ENCODE data around the gene SHISA7. TPM values are rescaled to one million over a fixed set of nuclear protein-coding genes. Genes with fewer than 3 reads are reported as not detected.

SHISA7 gene
- total and polyA plus RNA-seq, 2 of the 4 experiments (the other 2 are of a cell fraction) = not detected

DNA sequence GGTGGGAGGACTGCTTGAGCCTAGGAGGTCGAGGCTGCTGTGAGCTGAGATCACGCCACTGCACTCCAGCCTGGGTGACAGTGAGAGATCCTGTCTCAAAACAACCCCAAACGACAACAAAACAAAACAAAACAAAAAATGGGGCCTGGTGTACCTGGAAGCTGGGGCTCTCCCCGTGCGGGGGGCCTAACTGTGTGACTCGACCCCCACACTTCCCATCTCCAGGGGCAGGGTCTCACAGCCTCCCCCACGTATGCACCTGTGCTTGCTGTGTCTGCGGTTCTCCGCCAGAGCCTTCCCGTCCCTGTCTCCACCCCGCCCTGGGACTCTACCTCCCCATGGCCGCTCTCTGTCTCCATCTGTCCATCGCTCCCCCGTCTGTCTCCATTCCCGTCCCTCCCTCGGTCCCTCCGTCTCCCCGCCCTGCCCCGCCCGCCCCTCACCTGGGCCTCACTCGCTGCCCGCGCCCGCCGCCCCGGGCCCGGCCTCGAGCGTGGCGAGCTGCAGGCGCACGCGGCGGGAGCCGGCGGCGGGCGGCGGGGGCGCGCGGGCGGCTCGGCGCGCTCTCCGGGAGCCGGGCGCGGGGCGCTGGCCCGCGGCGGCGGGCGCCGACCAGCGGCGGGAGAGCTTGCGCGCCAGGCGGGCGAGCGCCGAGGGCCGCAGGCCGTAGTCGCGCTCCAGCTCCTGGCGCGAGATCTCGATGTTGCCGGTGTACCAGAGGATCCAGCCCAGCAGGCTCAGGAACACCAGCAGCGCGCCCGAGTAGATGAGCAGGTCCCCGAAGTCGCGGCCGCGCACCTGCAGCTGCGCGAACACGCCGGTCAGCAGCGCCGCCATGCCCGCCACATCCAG lies 59.6 kb downstream of the SHISA7 start:
- peak overlapping the region; percentile 86 for H3K9ac ChIP-seq (ENCODE audit: low read depth, low read length)
- H4K20me1 ChIP-seq (ENCODE audit: insufficient read depth, low read length) = peaks cover 28% of the 10 kb centered on the region
- peak overlapping the region; percentile 84 for H3K27ac ChIP-seq (ENCODE audit: insufficient read depth, low read length)
- peak overlapping the region; percentile 93 for H3K4me2 ChIP-seq (ENCODE audit: low read depth, low read length)
- POLR2A ChIA-PET (ENCODE audit: unreplicated experiment) = interaction anchor here (0.5 to 0.9 kb wide), 3 partner anchors 14 to 242 kb away, joined by 4 to 11 read pairs (median 4); no protein-coding TSS in a partner anchor
- H4K91ac ChIP-seq (ENCODE audit: insufficient read depth, low read depth, low read length) = peak overlapping the region; percentile 60; the same call in 1 of the 2 replicates
- CTCF ChIA-PET = interaction anchor here (0.6 to 1.2 kb wide), 5 partner anchors 44 to 242 kb away, joined by 3 to 7 read pairs (median 4); partner anchors contain the start of gene KMT5C
- H4K5ac ChIP-seq (ENCODE audit: low read depth, low read length) = peak overlapping the region; percentile 81; the same call in 1 of the 2 replicates
- TF ChIP-seq POLR2A (IDR thresholded peaks at IDR 0.05; ENCODE audit: low read depth, low read length) = 0 out of 2 replicates have a peak, but pooled peaks have one; percentile 24
- no peak for TF ChIP-seq FOS (IDR thresholded peaks at IDR 0.05; ENCODE audit: low read depth, low read length)
- no peak for TF ChIP-seq MAZ (IDR thresholded peaks at IDR 0.05; ENCODE audit: borderline replicate concordance, low read depth, low read length)
- peak; percentile 37 for TF ChIP-seq SMC3 (IDR thresholded peaks at IDR 0.05; ENCODE audit: low read depth, low read length)
- no peak; the same call in 1 of the 2 replicates for TF ChIP-seq MXI1 (IDR thresholded peaks at IDR 0.05; ENCODE audit: borderline replicate concordance, low read depth, low read length)
- TF ChIP-seq, protein P1, sequence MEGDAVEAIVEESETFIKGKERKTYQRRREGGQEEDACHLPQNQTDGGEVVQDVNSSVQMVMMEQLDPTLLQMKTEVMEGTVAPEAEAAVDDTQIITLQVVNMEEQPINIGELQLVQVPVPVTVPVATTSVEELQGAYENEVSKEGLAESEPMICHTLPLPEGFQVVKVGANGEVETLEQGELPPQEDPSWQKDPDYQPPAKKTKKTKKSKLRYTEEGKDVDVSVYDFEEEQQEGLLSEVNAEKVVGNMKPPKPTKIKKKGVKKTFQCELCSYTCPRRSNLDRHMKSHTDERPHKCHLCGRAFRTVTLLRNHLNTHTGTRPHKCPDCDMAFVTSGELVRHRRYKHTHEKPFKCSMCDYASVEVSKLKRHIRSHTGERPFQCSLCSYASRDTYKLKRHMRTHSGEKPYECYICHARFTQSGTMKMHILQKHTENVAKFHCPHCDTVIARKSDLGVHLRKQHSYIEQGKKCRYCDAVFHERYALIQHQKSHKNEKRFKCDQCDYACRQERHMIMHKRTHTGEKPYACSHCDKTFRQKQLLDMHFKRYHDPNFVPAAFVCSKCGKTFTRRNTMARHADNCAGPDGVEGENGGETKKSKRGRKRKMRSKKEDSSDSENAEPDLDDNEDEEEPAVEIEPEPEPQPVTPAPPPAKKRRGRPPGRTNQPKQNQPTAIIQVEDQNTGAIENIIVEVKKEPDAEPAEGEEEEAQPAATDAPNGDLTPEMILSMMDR (conservative IDR thresholded peaks at IDR 0.05; ENCODE audit: low read depth, low read length) = peak; percentile 54
- peak; percentile 51 for TF ChIP-seq RAD21 (IDR thresholded peaks at IDR 0.05; ENCODE audit: low read length)
- H2BK20ac ChIP-seq (ENCODE audit: low read depth, low read length) = no peak overlapping the region
- H3K79me1 ChIP-seq (ENCODE audit: low read depth in 1 of 2, low read length in 2 of 2) = peaks cover 14 to 31% of the 10 kb centered on the region in 2 experiments; a peak in 3 of 4 replicates
- peak overlapping the region; percentile 44 for H3K4ac ChIP-seq (ENCODE audit: low read depth, low read length)
- H3K14ac ChIP-seq (replicated peaks; ENCODE audit: low read depth, low read length) = 0 out of 2 replicates have a peak overlapping the region, but pooled peaks have one; percentile 22
- H3K36me3 ChIP-seq (ENCODE audit: control insufficient read depth, insufficient read depth, low read length) = peaks cover 21% of the 10 kb centered on the region
- H2AFZ ChIP-seq (replicated peaks; ENCODE audit: low read length, poor library complexity) = peak overlapping the region; percentile 90
- no TSS peak for BruUV-seq (replicated peaks)
- no peaks in the 10 kb centered on the region for H3K27me3 ChIP-seq (ENCODE audit: control insufficient read depth, insufficient read depth, low read length)
- H2AK9ac ChIP-seq (replicated peaks; ENCODE audit: low read depth, low read length, poor library complexity) = peak overlapping the region; percentile 29
- peak overlapping the region; percentile 54; the same call in 1 of the 2 replicates for H3K18ac ChIP-seq (ENCODE audit: low read depth, low read length)
- dilution Hi-C loops (cut with HindIII; ENCODE audit: low sequenced_read_pairs, unreplicated experiment) = no loop called here
- H2BK15ac ChIP-seq (ENCODE audit: low read depth, low read length) = peak overlapping the region; percentile 9; the same call in 1 of the 3 replicates
- ATAC-seq (ENCODE audit: low read depth) = peak; percentile 43
- H3K9me3 ChIP-seq (ENCODE audit: control insufficient read depth, insufficient read depth, low read length) = no peaks in the 10 kb centered on the region
- in situ Hi-C loops (cut with MboI; ENCODE audit: low sequenced_read_pairs) = loop anchor here (10.0 kb wide), 1 partner anchor 89 kb away; no protein-coding TSS in a partner anchor
- H2BK5ac ChIP-seq (ENCODE audit: low read depth, low read length, poor library complexity, severe bottlenecking) = peak overlapping the region; percentile 69
- peak overlapping the region; percentile 70; the same call in 1 of the 2 replicates for H3K23ac ChIP-seq (ENCODE audit: low read depth, low read length)
- intact Hi-C loops (cut with micrococcal nuclease) = no loop called here
- H3K4me1 ChIP-seq (ENCODE audit: control insufficient read depth, insufficient read depth, low read length) = peaks cover 26% of the 10 kb centered on the region
- peaks cover 7% of the 10 kb centered on the region for H3K9me1 ChIP-seq (ENCODE audit: insufficient read depth, low read length)
- H2AK5ac ChIP-seq (ENCODE audit: low read depth, low read length) = peak overlapping the region; percentile 49
- H2BK120ac ChIP-seq (ENCODE audit: low read depth, low read length) = peak overlapping the region; percentile 36
- peak overlapping the region; percentile 79 to 88 for H4K8ac ChIP-seq (ENCODE audit: low read depth in 2 of 2, low read length in 2 of 2)
- DNase-seq = peak; percentile 70
- H3K4me3 ChIP-seq (ENCODE audit: insufficient read depth, low read depth, low read length) = peak overlapping the region; percentile 54
- WGBS, 2 experiments (ENCODE audit: extremely low coverage in 2 of 2, insufficient read length in 1 of 2) = 3% methylated on average over 51 of the region's 88 CpGs; no CpG with 5 or more reads in 1 of the 2 experiments
- no peak overlapping the region for H3K56ac ChIP-seq (ENCODE audit: extremely low read depth, insufficient read depth, low read length)

Measured in IMR-90 (cell line).